ENCODE measurements around the gene SV2B. TPM values are rescaled to one million over a fixed set of nuclear protein-coding genes. Genes with fewer than 3 reads are reported as not detected.

Gene SV2B
- total and polyA plus RNA-seq, 2 experiments from 2014 or later, result 0.17 to 2.2 TPM

- H3K9me3 ChIP-seq (ENCODE audit: low read depth), result no peaks in the 10 kb centered on the region
- no peaks in the 10 kb centered on the region for H3K36me3 ChIP-seq (replicated peaks; ENCODE audit: insufficient read depth, low read depth)
- H3K4me1 ChIP-seq (ENCODE audit: insufficient read depth), result no peaks in the 10 kb centered on the region
- TF ChIP-seq CTCF (IDR thresholded peaks at IDR 0.05; ENCODE audit: poor library complexity) (no peak), EZH2phosphoT487 (IDR thresholded peaks at IDR 0.05; ENCODE audit: low read depth, severe bottlenecking, unreplicated experiment) (no peak), EZH2 (IDR thresholded peaks at IDR 0.05; ENCODE audit: borderline replicate concordance) (no peak)
- H4K20me1 ChIP-seq (ENCODE audit: insufficient read depth, poor library complexity, severe bottlenecking), result no peaks in the 10 kb centered on the region
- H3K27me3 ChIP-seq, result no peaks in the 10 kb centered on the region
- DNase-seq (ENCODE audit: low spot score), result no peak
- 73% methylated on average over 5 of the region's 5 CpGs for WGBS (ENCODE audit: low lambda C conversion rate, missing lambda C conversion rate)
- H3K79me2 ChIP-seq, result no peaks in the 10 kb centered on the region
- no peak overlapping the region for H3K4me2 ChIP-seq
- no peak overlapping the region for H2AFZ ChIP-seq
- no peaks in the 10 kb centered on the region for H3K9me2 ChIP-seq (replicated peaks; ENCODE audit: insufficient read depth)
- no peak overlapping the region for H3K4me3 ChIP-seq
- H3K27ac ChIP-seq, result no peak overlapping the region
Observed at GRCh38 chr15:91319371-91320059, 219.5 kb downstream of the SV2B start.

- Histone ChIP-seq H3K79me2 (no peaks in the 10 kb centered on the region), H4K20me1 (ENCODE audit: insufficient read depth, poor library complexity, severe bottlenecking) (no peaks in the 10 kb centered on the region), H3K36me3 (replicated peaks; ENCODE audit: insufficient read depth, low read depth) (no peaks in the 10 kb centered on the region), H3K9me3 (ENCODE audit: low read depth) (no peaks in the 10 kb centered on the region), H3K4me3 (no peak overlapping the region), H3K9me2 (replicated peaks; ENCODE audit: insufficient read depth) (no peaks in the 10 kb centered on the region), H3K4me2 (no peak overlapping the region), H3K27ac (no peak overlapping the region), H3K4me1 (ENCODE audit: insufficient read depth) (no peaks in the 10 kb centered on the region), H2AFZ (no peak overlapping the region), H3K27me3 (no peaks in the 10 kb centered on the region)
- TF ChIP-seq EZH2 (IDR thresholded peaks at IDR 0.05; ENCODE audit: borderline replicate concordance) (no peak), CTCF (IDR thresholded peaks at IDR 0.05; ENCODE audit: poor library complexity) (no peak), EZH2phosphoT487 (IDR thresholded peaks at IDR 0.05; ENCODE audit: low read depth, severe bottlenecking, unreplicated experiment) (no peak)
- DNase-seq (ENCODE audit: low spot score), result no peak
- 81% methylated on average over 4 of the region's 4 CpGs for WGBS (ENCODE audit: low lambda C conversion rate, missing lambda C conversion rate)
Observed at GRCh38 chr15:91320101-91320500, 220.0 kb downstream of the SV2B start.

- no peak for DNase-seq (ENCODE audit: low spot score)
- no peaks in the 10 kb centered on the region for H3K36me3 ChIP-seq (replicated peaks; ENCODE audit: insufficient read depth, low read depth)
- H3K27me3 ChIP-seq, result no peaks in the 10 kb centered on the region
- no peaks in the 10 kb centered on the region for H3K79me2 ChIP-seq
- no peaks in the 10 kb centered on the region for H3K9me3 ChIP-seq (ENCODE audit: low read depth)
- no peaks in the 10 kb centered on the region for H3K9me2 ChIP-seq (replicated peaks; ENCODE audit: insufficient read depth)
- no peaks in the 10 kb centered on the region for H3K4me1 ChIP-seq (ENCODE audit: insufficient read depth)
- H3K4me3 ChIP-seq, result no peak overlapping the region
- H3K27ac ChIP-seq, result no peak overlapping the region
- no peak overlapping the region for H3K4me2 ChIP-seq
- WGBS (ENCODE audit: low lambda C conversion rate, missing lambda C conversion rate), result 84% methylated on average over 1 of the region's 1 CpG
- no peak overlapping the region for H2AFZ ChIP-seq
- no peaks in the 10 kb centered on the region for H4K20me1 ChIP-seq (ENCODE audit: insufficient read depth, poor library complexity, severe bottlenecking)
- no peak for TF ChIP-seq EZH2phosphoT487 (IDR thresholded peaks at IDR 0.05; ENCODE audit: low read depth, severe bottlenecking, unreplicated experiment)
- TF ChIP-seq CTCF (IDR thresholded peaks at IDR 0.05; ENCODE audit: poor library complexity), result no peak
- no peak for TF ChIP-seq EZH2 (IDR thresholded peaks at IDR 0.05; ENCODE audit: borderline replicate concordance)
Observed at GRCh38 chr15:91329914-91330313, 229.9 kb downstream of the SV2B start.
